COLO829 (cell line): ENCODE data around the gene BDKRB2.

ENCODE experiments used
- DNase-seq: peaks from one replicate; pipeline ENCODE4 v3.0.0; 2012; ENCODE audit warnings: low spot score

Gene BDKRB2

DNA sequence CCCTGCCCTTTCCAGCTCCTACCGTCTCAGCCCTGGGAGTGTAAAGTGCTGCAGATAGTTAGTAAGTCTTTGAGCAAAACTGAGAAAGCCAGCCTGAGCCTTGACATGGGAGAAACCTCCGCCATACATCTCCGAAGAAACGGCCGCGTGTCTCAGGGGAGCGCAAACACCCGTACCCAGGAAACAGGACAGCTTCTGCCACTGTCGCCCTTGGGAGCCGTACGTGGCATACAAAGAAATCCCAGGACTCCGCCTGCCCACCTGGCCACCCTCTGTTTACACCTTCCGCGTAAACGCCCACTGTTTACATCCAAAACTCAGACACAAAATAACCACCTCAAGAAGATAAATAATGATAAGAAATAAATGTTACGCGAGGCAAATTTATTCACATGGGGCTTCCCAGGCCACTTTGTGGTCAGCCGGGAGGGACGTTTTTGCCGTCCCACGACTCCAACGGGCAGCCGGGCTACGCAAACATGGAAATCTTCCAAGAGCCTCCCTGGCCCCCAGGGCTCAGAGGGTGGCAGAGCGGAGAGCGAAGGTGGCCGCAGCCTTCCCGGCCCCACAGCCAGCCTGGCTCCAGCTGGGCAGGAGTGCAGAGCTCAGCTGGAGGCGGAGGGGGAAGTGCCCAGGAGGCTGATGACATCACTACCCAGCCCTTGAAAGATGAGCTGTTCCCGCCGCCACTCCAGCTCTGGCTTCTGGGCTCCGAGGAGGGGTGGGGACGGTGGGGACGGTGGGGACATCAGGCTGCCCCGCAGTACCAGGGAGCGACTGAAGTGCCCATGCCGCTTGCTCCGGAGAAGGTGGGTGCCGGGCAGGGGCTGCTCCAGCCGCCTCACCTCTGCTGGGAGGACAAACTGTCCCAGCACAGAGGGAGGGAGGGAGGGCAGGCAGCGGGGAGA lies at the start of gene BDKRB2:
Gene BDKRB2 (plus strand): TSS at position 689 of the 908 bp plus-strand sequence. CDS start 32,269 bp downstream, outside the sequence.
- DNase-seq, result peak; percentile 69

DNA sequence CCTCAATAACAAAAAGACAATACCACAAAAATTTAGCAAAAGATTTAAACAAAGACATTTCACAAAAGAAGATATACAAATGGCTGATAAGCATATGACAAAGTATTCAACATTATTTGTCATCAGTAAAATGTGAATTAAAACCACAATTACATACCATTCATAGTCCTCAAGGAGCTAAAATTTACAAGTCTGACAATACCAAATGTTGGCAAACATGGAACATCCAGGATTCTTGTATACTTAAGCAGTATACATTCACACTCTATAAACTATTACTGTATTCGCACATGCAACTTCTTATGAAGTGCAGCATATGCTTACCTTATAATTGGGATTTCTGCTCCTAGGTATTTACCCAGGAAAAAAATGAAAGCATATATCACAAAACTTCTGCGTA lies 49.7 kb upstream of the BDKRB2 start:
- no peak for DNase-seq

DNA sequence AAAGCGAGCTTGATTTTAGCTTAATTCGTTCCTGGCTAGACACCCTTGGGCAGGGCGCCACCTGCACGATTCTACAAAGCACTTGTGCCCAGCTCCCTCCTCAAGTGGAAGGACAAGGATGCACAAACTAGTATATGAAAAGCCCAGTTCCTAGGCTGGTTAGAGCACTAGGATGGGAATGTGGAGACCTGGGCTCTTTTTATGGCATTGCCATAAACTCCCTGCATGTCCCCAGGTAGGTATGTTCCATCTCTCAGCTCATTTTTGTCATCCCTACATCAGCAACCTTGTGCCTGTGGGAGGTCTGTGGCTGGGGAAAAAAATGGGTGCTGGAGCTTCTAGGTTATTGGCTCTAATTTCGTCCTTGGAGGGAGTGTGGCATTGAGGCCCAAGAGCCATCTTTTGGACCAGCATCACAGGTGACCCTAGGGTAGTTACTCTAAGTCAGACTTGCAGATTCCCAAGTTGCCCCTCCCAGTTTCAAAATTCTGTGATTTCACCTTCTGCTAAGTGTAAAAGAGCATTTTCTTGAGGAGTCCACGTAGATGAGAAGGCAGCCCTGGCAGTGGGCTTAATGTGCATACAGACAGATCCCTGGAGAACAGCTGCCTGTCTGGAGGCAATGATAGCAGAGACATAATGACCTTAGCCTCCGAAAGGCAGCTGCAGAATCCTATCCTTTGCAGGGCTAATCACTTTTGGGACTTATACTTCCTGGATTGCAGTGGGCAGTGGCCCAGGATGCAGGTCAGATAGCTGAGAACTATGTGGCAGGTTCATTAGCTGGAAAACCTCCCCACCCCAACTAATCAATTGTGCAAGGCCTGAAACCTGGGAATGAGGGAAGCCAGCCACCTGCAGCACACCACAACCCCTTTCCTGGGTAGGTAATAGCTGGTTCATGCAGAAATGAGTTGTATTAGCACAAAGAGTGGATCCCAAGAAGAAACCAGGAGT lies 47.6 kb upstream of the BDKRB2 start:
- DNase-seq, result no peak

DNA sequence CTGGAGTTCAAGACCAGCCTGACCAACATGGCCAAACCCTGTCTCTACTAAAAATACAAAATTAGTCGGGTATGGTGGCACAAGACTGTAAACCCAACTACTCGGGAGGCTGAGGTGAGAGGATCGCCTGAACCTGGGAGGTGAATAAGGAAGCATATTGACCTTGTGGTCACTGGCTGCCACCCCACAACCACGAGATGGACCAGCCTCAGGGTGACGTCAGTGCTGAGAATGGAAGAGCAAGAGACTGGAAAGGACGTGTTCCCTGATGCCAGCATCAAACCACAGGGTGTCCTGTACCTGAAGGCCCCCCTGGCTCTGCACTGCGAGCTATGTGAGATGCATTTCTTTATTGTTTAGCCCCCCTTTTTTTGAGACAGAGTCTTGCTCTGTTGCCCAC lies 45.9 kb upstream of the BDKRB2 start:
- no peak for DNase-seq

DNA sequence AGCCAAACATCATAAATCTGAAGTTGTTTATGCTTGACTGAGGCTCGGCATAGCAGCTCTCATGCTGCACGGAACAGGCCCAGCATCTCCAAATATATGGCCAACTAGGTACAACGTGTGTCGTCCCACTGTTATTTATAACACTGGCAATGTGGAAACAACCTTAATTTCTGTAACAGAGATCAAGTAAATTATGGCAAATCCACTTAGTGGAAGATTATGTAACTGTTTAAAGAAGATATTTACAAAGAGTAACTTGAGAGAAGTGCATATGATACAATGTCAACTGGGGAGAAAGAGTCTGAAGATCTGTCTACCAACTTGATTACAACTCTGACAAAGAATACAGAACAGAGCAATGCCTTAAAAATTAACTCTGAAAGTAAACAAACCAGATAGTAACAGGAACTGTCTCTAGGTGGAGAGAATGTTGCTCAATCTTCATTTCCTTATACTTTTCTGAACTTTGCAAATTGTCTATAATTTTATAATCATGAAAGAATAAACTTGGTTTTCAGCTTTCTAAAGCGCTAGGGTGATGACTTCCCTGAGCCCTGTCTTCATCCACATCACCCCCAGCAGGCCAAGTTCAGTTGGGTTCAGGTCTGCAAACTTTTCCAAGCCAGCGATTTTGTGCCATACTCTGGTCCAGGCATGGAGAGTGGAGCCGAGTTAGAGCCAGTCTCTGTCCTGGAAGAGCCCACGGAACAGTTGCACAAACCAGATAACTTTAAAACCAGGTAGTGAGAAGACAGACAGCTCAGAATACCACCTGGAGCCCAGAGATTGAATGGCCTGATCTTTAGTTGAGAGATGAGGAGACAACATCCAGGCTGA lies 44.3 kb upstream of the BDKRB2 start:
- DNase-seq, result no peak

DNA sequence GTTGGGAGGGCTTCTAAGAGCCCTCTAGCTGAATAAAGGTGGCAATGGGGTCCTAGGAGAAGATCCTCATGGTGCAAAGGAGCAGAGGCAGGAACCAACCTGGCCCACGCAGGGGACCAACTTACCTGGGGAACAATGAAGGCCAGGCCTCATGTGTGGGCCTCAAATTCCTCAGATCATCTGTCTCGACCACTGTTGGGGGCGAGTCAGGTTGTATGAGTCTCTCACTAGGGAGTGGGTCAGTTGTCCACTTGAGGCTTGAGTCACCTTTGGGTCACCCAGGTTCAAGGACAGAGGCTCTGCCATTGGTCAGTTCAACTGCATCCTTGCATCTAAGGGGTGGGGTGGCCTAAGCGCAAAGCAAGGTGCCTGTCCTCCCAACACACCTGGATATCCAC lies 43.7 kb upstream of the BDKRB2 start:
- no peak for DNase-seq

DNA sequence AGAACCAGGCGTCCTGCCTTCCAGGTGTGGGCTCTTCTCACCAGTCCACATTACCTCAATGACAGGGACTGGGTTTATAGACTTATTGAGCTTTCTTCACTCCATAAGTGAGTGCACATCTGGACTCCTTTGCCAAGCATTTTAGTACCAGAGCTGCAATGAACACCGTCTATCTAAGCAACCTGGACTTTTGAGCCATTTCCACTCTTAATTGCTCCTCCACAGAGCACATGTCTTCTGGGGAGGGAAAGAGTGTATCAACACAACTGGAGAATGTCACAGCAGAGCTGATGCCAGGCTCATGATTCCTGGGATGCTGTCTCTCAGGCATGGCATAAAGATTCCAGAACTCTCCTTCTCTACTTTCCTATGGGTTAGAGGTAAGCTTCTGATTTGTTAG lies 43.0 kb upstream of the BDKRB2 start:
- DNase-seq, result no peak

DNA sequence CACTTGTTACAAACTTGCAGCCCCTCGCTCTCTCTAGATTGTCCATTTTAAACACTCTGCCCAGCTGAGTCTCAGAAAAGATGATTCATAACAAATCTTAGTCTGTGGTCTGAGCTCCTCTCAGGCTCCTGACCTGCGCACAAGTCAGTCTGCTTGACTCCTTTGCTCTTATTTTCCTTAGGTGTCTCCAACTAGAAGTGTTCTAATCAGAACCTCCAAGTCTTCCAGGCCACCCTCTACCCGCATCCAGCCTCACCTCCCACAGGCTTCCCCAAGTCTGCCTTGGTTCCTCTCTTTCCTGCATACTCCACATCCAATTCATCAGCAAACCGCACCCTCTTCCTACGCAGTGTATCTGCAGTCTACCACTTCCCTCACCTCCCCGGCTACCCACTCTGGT lies 42.4 kb upstream of the BDKRB2 start:
- DNase-seq, result no peak

DNA sequence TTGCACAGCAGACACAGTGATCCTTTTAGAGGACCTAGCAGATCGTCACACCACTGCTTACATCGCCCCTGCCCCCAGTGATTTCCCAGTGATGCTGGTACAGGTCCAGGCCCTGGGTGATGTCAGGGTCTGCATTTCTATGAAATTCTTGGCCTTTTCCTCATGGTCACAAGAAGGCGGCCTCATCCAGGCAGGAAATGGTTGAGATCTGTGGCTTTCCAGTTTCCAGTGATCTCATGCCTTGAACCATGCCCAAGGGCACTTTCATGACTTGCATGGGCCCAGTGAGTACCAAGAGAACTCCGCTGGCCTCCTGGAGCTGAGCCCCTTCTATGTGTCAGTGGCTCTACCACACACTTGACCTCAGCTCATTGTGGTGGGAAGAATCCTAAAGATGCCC lies 41.9 kb upstream of the BDKRB2 start:
- DNase-seq, result no peak

DNA sequence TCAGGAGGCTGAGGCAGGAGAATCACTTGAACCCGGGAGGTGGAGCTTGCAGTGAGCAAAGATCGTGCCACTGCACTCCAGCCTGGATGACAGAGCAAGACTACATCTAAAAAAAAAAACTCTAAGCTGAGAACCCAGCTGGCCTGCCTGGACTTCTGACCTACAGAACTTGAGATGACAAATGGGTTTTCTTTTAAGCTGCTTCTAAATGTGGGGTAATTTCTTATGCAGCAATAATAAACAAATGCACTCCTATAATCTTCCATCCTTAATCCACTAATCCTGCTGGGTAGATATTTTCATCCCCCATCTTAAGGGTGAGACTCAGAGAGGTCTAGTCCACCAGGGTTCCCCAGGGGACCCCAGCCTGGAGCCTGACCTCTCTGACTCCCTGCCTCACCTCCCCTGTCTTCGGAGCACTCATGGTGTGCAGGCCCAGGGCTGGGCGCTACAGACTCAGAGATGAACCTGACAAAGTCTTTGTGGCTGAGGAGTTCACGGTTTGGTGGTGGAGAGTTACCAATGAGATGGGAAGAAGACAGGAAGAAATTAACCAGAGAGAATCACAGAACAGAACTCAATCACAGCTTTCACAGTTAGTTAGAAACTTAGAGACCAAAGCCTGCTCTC lies 39.7 kb upstream of the BDKRB2 start:
- no peak for DNase-seq

DNA sequence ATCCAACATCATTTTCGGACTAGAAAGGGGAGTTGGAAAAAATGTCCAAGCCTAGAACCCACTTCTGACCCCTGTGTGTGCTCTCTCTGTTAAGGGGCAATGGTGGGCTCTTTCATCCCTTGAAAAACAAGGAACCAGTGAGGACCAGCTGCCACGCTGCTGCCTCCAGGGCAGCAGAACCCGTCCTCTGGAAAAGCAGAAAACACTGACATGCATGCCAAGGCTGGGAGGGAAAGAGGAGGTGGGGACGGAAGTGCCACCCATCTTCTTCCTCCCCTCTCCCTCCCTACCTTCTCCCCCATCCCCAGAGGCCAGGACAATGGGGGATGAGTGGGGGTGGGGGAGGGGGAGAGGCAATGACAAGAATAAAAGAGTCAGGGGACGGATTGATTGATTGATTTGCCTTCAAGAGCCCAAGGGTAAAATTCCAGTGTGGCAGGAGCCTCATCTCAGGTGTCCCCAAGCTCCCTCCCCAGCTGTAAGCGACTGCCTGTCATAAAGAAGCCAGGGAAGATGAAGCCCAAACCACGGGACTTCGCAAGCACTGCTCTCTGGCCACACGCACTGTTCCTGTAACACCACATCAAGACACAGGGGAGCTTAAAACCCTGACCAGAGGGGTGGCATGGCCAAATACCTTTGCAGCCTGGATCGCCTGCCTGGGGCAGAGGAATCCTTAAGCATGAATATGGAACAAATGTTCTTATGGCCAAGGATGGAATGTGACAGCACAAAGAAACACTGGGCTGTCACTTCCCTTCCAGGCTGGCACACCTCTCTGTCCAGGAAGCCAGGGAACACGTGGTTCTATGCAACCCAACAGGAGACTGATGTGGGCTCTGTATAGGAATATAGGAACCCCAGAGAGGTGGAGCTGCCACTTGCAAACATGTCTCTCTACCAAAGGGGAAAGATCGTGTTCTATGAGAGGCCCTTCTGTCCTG lies 38.9 kb upstream of the BDKRB2 start:
- no peak for DNase-seq

DNA sequence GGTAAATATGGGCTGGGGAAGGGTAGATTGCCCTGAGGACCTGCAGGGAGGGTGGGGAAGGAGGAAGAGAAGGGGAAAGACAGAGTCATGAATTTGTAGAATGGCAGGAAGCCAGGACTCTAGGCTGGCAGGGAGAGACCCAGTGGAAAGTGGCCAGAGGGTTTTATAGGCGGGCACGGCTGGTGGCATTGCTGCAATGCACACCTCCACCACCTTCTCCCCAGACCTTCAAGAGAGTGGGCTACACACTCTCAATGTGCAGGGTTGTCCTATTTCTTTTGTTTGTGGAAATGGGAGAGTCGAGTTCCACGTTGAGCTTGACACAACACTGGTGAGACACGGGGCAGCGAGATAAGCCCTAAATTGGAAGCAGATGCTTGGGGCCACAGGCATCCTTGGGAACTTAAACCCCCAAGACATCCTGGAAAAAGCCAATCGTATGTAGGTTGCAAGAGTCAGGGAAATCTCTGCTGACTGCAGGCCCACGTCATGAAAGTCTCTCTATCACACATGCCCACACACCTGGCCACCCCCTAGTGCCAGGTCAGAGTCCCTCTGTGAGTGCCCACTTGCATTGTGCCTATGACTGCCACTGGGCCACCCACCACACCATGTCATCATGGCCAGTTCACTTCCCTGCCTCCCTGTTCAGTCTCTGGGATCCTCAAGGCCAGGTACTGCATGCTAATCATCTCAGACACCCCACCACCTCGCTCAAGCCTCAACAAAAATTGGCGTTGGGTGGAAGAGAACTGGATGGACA lies 38.0 kb upstream of the BDKRB2 start:
- no peak for DNase-seq

DNA sequence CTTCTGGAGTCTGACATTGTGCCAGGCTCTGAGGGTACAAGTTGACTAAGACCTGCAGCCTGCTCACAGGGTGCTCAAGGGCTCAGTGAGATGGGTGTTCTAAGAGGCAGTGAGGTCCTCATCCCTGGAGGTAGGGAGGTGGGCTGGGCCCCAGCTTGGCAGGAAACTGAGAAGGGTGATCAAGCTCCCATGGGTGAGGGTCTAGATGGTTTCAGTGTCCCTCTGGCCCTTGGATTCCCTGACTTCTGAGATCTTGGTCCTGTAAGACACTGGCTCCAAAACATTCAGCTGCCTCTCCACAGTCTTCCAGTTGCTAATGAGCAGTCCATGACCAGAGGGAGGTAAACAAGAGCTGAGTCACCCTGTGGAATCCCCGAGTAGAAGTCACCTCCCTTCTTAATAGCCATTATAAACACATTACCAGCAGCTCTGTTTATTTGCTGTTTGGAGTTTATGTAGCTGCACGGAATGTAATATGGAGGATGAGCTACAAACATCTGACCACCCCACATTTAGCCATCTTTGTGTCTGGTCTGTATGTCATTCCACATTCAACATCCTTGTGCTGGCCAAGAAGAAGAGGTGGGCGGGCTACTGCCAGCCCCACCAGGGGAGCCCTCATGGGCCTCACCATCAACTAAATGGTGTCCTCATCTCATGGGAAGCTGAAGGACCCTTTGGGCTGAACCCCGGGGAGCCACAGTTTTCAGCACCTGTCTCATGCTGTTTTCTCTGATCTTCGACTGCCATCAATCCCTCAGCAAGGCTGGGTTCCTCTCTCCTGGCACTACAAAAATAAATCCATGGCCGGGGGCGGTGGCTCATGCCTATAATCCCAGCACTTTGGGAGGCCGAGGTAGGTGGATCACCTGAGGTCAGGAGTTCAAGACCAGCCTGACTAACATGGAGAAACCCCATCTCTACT lies 37.2 kb upstream of the BDKRB2 start:
- DNase-seq, result peak; percentile 34

DNA sequence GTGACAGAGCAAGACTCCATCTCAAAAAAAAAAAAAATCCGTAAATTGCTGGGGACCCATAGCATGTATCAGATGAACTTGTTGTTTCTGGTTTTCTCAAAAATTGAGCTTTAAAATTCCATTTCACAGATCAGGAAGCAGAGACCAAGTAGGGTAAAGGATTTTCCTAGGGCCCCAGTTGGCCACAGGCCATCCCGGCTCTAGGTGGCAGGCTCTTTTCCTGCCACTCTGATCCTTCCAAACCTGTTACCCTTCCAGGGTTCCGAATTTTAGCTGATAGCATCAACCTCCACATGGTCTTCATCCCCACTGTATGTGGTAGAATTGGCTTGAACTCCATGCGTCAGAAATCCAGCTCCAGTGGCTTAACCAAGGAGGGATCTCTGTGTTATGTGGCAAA lies 36.1 kb upstream of the BDKRB2 start:
- no peak for DNase-seq

DNA sequence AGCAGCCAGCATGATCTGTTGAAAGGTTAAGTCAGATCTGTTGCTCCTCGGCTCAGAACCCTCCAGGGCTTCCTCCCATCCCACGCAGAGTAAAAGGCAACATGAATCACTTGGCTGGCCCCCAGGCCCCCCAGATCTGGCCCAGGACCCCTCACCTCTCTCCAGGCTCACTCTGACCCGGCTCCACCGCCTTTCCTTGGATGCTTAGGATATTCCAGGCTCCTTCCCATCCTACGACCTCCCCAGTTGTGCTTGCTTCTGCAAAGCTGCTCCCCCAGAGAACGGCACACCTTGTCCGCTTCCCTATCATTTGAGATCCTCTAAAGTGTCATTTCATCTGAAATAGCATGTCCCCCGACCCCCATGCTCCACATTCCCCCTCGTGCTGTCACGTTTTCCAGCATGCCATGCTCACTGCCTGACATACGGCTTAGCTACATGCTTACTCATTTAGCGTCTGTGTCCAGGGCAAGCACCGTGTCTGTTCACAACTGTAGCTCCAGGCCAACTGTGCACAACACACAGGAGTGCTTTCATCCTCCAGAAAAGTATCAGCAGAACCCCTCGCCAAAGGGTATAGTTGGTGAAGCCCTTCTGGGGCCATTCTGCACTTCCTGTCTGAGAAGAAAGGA lies 33.6 kb upstream of the BDKRB2 start:
- DNase-seq, result no peak

DNA sequence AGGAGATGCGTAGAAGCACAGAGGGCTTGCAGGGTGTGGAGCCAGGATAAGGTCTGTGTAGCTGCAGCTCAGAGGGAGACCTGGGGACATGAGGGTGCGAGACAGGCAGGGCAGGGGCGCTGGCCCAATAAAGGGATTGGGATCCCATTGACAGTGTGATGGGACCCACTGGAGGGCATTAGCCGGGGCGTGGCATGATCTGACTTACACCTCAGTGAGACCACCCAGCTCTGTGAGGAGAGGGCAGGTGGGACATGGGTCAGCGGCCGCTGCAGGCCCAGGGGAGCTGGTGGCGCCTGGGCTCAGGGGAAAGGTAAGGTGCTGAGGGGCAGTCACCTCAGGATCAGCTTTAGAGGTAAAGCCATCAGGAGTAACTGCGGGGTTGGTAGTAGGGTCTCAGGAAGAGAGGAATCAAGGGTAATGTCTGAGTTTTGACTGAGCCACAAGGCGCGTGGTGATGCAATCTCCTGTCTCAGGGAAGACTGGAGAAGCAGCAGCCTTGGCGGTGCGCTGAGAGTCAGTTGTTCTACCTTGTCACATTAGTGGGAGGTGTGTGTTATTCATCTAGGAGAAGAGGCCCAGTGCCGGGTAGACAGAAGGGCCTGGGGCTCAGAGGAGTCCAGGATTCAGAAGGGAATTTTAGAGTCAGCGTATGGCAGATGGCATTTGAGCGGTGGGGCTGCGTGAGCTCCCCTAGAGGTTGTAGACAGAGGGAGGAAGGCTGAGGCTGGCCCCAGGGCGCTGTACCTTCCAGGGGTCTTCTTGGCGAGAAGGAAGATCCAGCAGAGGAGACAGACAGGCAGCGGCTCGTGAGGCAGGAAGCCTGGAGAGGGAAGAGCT lies 30.8 kb upstream of the BDKRB2 start:
- no peak for DNase-seq

DNA sequence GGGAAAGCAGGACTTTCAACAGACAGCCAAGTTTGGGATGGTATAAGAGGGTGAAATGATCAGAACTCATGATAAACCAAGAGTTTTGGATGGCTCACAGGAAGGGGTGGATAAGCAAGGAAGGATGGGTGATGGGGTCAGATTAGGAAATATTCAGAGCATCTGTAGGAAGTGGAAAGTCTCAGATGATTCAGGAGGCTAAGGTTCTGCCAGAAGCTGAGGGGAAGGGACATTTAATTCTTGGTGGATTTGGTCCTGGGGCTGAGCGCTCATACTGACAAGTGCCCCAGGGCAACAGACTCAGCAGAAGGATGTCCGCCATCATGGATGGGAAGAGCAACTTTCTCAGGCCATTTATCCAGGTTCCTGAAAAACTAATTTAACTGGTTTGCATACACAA lies 28.4 kb upstream of the BDKRB2 start:
- peak; percentile 35 for DNase-seq
